Measurements from ENCODE around the gene C7orf57. TPM values are rescaled to one million over a fixed set of nuclear protein-coding genes. Genes with fewer than 3 reads are reported as not detected.

C7orf57 gene
- total and polyA plus RNA-seq, 10 of the 15 experiments (the other 5 are each of a cell fraction or from before 2014, with no cell fraction given) = 0.04 to 0.21 (median 0.10) TPM; not detected in 5

DNA sequence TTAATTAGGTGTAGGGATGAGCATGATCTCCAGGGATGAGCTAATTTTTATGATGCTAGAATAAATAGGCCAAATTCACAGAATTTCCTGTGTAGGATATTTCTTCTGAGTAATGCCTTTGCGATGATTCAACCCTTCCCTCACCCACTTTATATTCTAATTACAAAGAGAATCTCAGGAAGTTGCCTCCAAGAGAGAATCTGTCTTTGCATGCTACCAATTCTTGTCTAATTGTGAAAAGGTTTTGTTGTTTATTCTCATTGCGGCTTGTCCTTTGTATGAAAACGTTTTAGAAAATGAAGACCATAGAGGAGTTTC, 6.3 kb downstream of the C7orf57 start:
- in situ Hi-C loops (cut with MboI) (no loop called here), intact Hi-C loops (cut with micrococcal nuclease; ENCODE audit: unreplicated experiment) (no loop called here)
- DNase-seq (ENCODE audit: low read depth, low spot score) (no peak), FAIRE-seq (no peak), ATAC-seq (no peak)
- ChIA-PET CTCF (no interaction called here), RAD21 (ENCODE audit: unreplicated experiment) (no interaction called here), POLR2A (no interaction called here), SMC1A (ENCODE audit: uncharacterized antibody, unreplicated experiment) (no interaction called here)
- Histone ChIP-seq H3K9ac (ENCODE audit: control insufficient read depth, insufficient read depth, low read length) (no peak overlapping the region), H3K4me1 (ENCODE audit: control insufficient read depth, insufficient read depth, low read length) (no peaks in the 10 kb centered on the region), H3K36me3 (ENCODE audit: control insufficient read depth in 2 of 2, insufficient read depth in 2 of 2, low read length in 1 of 2) (no peaks in the 10 kb centered on the region), H3K27ac (ENCODE audit: control insufficient read depth, insufficient read depth) (no peak overlapping the region), H3K4me3 (no peak overlapping the region), H2AFZ (ENCODE audit: control insufficient read depth, low read depth, low read length) (no peak overlapping the region), H3K9me3 (replicated peaks; ENCODE audit: control insufficient read depth, insufficient read depth, low read length) (no peaks in the 10 kb centered on the region), H4K20me1 (ENCODE audit: control insufficient read depth, insufficient read depth) (no peaks in the 10 kb centered on the region), H3K4me2 (ENCODE audit: control insufficient read depth, insufficient read depth) (no peak overlapping the region), H3K79me2 (ENCODE audit: control insufficient read depth, insufficient read depth, low read length) (no peaks in the 10 kb centered on the region), H3K27me3 (replicated peaks in 1 of 2; ENCODE audit: control insufficient read depth in 2 of 2, insufficient read depth in 2 of 2, low read length in 1 of 2) (0 out of 4 replicates have a peak, but pooled peaks cover 0 to 2% of the 10 kb centered on the region in 2 experiments)
- WGBS (ENCODE audit: insufficient coverage, insufficient replicate concordance, low lambda C conversion rate, missing lambda C conversion rate) = 60% methylated on average over 3 of the region's 3 CpGs
- TF ChIP-seq GATAD2B (conservative IDR thresholded peaks at IDR 0.05; ENCODE audit: low read depth) (no peak), TARDBP (IDR thresholded peaks at IDR 0.05; ENCODE audit: borderline replicate concordance) (no peak), ATF7 (IDR thresholded peaks at IDR 0.05; ENCODE audit: low read depth) (no peak), BRCA1 (IDR thresholded peaks at IDR 0.05; ENCODE audit: low read depth, low read length) (no peak), IKZF1 (conservative IDR thresholded peaks at IDR 0.05) (no peak), FOXM1 (IDR thresholded peaks at IDR 0.05; ENCODE audit: low read depth, low read length) (no peak), ZBTB11 (CRISPR knock-in tag; IDR thresholded peaks at IDR 0.05) (no peak), SIN3A (IDR thresholded peaks at IDR 0.05; ENCODE audit: low read depth, low read length) (no peak), ZZZ3 (IDR thresholded peaks at IDR 0.05; ENCODE audit: control insufficient read depth, insufficient read length, low read depth) (no peak), SPI1 (IDR thresholded peaks at IDR 0.05; ENCODE audit: borderline replicate concordance, insufficient read depth, low read depth, low read length) (no peak)
- BruUV-seq (replicated peaks) = no TSS peak
